Thyroid gland (tissue), 4 donors: Measurements from ENCODE around the gene TNRC18. TPM values are rescaled to one million over a fixed set of nuclear protein-coding genes. Genes with fewer than 3 reads are reported as not detected.
"Not testable (repeated sequence)": the region's sequence is repeated elsewhere in the genome, so short reads cannot be mapped to it uniquely, and the experiment has no call there.

Source experiments
- DNase-seq, 2 donors: peaks; one replicate each; pipeline ENCODE4 v3.0.0-alpha.2; 2019
- H3K27ac ChIP-seq, 3 donors: fragments of 200-600 bp; sonication (generic); 1 replicate in 2 of 3; 2 replicates in 1 of 3; pipeline ENCODE4 v1.5.1; 2016 to 2019; ENCODE audit warnings: mild to moderate bottlenecking in 1 of 3, moderate library complexity in 1 of 3
- H3K27me3 ChIP-seq: fragments of 200-600 bp; sonication (generic); one replicate; pipeline ENCODE4 v1.5.1; 2019
- H3K36me3 ChIP-seq, 2 donors: fragments of 200-600 bp; sonication (generic); one replicate each; pipeline ENCODE4 v1.5.1; 2016 to 2019
- H3K4me1 ChIP-seq, 2 donors: fragments of 200-600 bp; sonication (generic); one replicate each; pipeline ENCODE4 v1.5.1; 2017 to 2019
- H3K4me3 ChIP-seq, 3 donors: fragments of 200-600 bp; sonication (generic); replicated peaks in 1 of 3; 1 replicate in 2 of 3; 2 replicates in 1 of 3; pipeline ENCODE4 v1.5.1; 2016; ENCODE audit warnings: mild to moderate bottlenecking in 1 of 3
- H3K9me3 ChIP-seq: fragments of 200-600 bp; sonication (generic); one replicate; pipeline ENCODE4 v1.5.1; 2017
- CTCF ChIP-seq, 6 experiments: fragments of 200-600 bp in 3 of 6; fragments of 450-650 bp in 3 of 6; sonication (generic) in 3 of 6; IDR thresholded peaks; one replicate each; pipeline ENCODE4 v1.5.1; 2016 to 2019; ENCODE audit warnings: antibody characterized with exemption in 6 of 6, mild to moderate bottlenecking in 2 of 6, inconsistent platforms in 1 of 6, moderate library complexity in 1 of 6
- POLR2A ChIP-seq, 2 donors: fragments of 450-650 bp; IDR thresholded peaks; one replicate each; pipeline ENCODE4 v1.6.1; 2017; ENCODE audit warnings: antibody characterized with exemption in 2 of 2, mild to moderate bottlenecking in 2 of 2, moderate library complexity in 1 of 2
- WGBS, 2 donors: methylation state at CpG; one replicate each; pipeline ENCODE4 v1.1.5; 2017; 5-methylcytosine and 5-hydroxymethylcytosine counted together
- intact Hi-C: fragments of 100-400 bp; cut with DNase I; formaldehyde crosslinking; loops from one replicate; pipeline ENCODE4 v1.15.1; 2023
- total RNA-seq, 4 donors: library from RNA; depleted of rRNA; stranded (reverse); fragments of >200 nt; gene quantifications; one replicate each; pipeline ENCODE4 v1.2.3, GENCODE V29; 2016

Gene TNRC18
- total RNA-seq, 4 donors from 2014 or later: 47.0 to 173 (median 94.8) TPM

GRCh38 chr7:5322621-5323410, 100.8 kb downstream of the TNRC18 start:
- intact Hi-C loops: no loop called here
- Histone ChIP-seq H3K27me3 (no peaks in the 10 kb centered on the region), H3K27ac (no peak overlapping the region), H3K36me3 (peaks cover 43 to 65% of the 10 kb centered on the region in 2 donors), H3K4me3 (no peak overlapping the region), H3K4me1 (no peaks in the 10 kb centered on the region), H3K9me3 (no peaks in the 10 kb centered on the region)
- no peak for TF ChIP-seq POLR2A (IDR thresholded peaks at IDR 0.05)
- TF ChIP-seq CTCF (IDR thresholded peaks at IDR 0.05): no peak
- DNase-seq: no peak
- WGBS, 2 donors: 85 to 88% methylated on average over 15 to 28 of the region's 29 CpGs

- Histone ChIP-seq H3K4me3 (no peak overlapping the region), H3K27ac (no peak overlapping the region), H3K9me3 (no peaks in the 10 kb centered on the region), H3K27me3 (no peaks in the 10 kb centered on the region), H3K4me1 (no peaks in the 10 kb centered on the region), H3K36me3 (peaks cover 44 to 66% of the 10 kb centered on the region in 2 donors)
- WGBS, 2 donors: 95 to 98% methylated on average over 27 to 31 of the region's 33 CpGs
- no peak for DNase-seq
- TF ChIP-seq CTCF (IDR thresholded peaks at IDR 0.05) (no peak), POLR2A (IDR thresholded peaks at IDR 0.05) (no peak)
- intact Hi-C loops: no loop called here
Measured at GRCh38 chr7:5320802-5321396, 102.7 kb downstream of the TNRC18 start.

GRCh38 chr7:5320391-5320790, 103.2 kb downstream of the TNRC18 start:
- intact Hi-C loops: no loop called here
- DNase-seq: no peak
- Histone ChIP-seq H3K27me3 (no peaks in the 10 kb centered on the region), H3K4me1 (no peaks in the 10 kb centered on the region), H3K27ac (no peak overlapping the region), H3K4me3 (no peak overlapping the region), H3K36me3 (peaks cover 49 to 71% of the 10 kb centered on the region in 2 donors), H3K9me3 (no peaks in the 10 kb centered on the region)
- TF ChIP-seq CTCF (IDR thresholded peaks at IDR 0.05) (no peak), POLR2A (IDR thresholded peaks at IDR 0.05) (no peak)
- 98 to 100% methylated on average over 5 to 10 of the region's 13 CpGs for WGBS, 2 donors

GRCh38 chr7:5318613-5319012, 105.0 kb downstream of the TNRC18 start:
- DNase-seq, H3K4me1 ChIP-seq, H3K9me3 ChIP-seq, H3K4me3 ChIP-seq, H3K27ac ChIP-seq, intact Hi-C loops, H3K27me3 ChIP-seq: not testable (repeated sequence)
- H3K36me3 ChIP-seq: peaks cover 50 to 74% of the 10 kb centered on the region in 2 donors
- WGBS, 2 donors: 96 to 97% methylated on average over 5 of the region's 5 CpGs

GRCh38 chr7:5315761-5316160, 107.9 kb downstream of the TNRC18 start:
- H3K27ac ChIP-seq: no peak overlapping the region
- H3K4me3 ChIP-seq: no peak overlapping the region
- no peaks in the 10 kb centered on the region for H3K4me1 ChIP-seq
- DNase-seq: no peak
- H3K9me3 ChIP-seq: no peaks in the 10 kb centered on the region
- peaks cover 71 to 89% of the 10 kb centered on the region in 2 donors for H3K36me3 ChIP-seq
- TF ChIP-seq POLR2A (IDR thresholded peaks at IDR 0.05): no peak
- no peak for TF ChIP-seq CTCF (IDR thresholded peaks at IDR 0.05)
- 95 to 99% methylated on average over 8 to 14 of the region's 14 CpGs for WGBS, 2 donors
- no peaks in the 10 kb centered on the region for H3K27me3 ChIP-seq
- intact Hi-C loops: no loop called here
